Panc1 (cell line): ENCODE results near the gene CCDC185.

Source experiments
- CTCF ChIP-seq: fragments of 450-650 bp; IDR thresholded peaks from 2 replicates; pipeline ENCODE4 v1.5.1; 2017; ENCODE audit warnings: mild to moderate bottlenecking
- REST ChIP-seq, 2 experiments: IDR thresholded peaks; 2 replicates each; pipeline ENCODE4 v1.6.1; 2011 to 2012; ENCODE audit warnings: low read depth in 2 of 2, control low read depth in 1 of 2, low read length in 1 of 2, mild to moderate bottlenecking in 1 of 2, moderate library complexity in 1 of 2; ENCODE audit not compliant: insufficient read depth in 1 of 2

- TF ChIP-seq CTCF: no peak
- no peak for TF ChIP-seq REST (IDR thresholded peaks at IDR 0.05; ENCODE audit: insufficient read depth in 1 of 2, low read depth in 2 of 2, low read length in 1 of 2)
These were observed 12.3 kb downstream of the CCDC185 start for GRCh38 chr1:223405507-223405906.
